GM12878 (cell line): ENCODE results near the gene HINT3. TPM values are rescaled to one million over a fixed set of nuclear protein-coding genes. Genes with fewer than 3 reads are reported as not detected.

ENCODE experiments used
- ASH2L ChIP-seq: fragments of 300-600, 200-600 bp; sonication (generic); IDR thresholded peaks from 2 replicates; pipeline ENCODE4 v1.6.1; 2017; ENCODE audit warnings: low read depth, mild to moderate bottlenecking, borderline replicate concordance
- BACH1 ChIP-seq: fragments of 450-650 bp; IDR thresholded peaks from 2 replicates; pipeline ENCODE4 v1.6.1; 2017; ENCODE audit warnings: mild to moderate bottlenecking, borderline replicate concordance
- CEBPB ChIP-seq, 2 experiments: fragments of 150-350 bp in 1 of 2; IDR thresholded peaks; 2 replicates each; pipeline ENCODE4 v1.6.1; 2012 to 2014; ENCODE audit warnings: low read depth in 2 of 2, low read length in 2 of 2, borderline replicate concordance in 1 of 2, inconsistent platforms in 1 of 2
- CHD4 ChIP-seq: fragments of 200-600 bp; sonication (generic); IDR thresholded peaks from 2 replicates; pipeline ENCODE4 v1.6.1; 2016; ENCODE audit warnings: mild to moderate bottlenecking
- CREM ChIP-seq: IDR thresholded peaks from 2 replicates; pipeline ENCODE4 v1.6.1; 2014; ENCODE audit warnings: antibody characterized with exemption, low read depth
- EED ChIP-seq: sonication (generic); IDR thresholded peaks from 2 replicates; pipeline ENCODE4 v1.6.1; 2016; ENCODE audit warnings: antibody characterized with exemption, low read depth
- EP300 ChIP-seq, 2 experiments: fragments of 150-350 bp in 1 of 2; IDR thresholded peaks; 2 replicates each; pipeline ENCODE4 v1.6.1; 2011 to 2012; ENCODE audit warnings: low read depth in 2 of 2, low read length in 2 of 2, borderline replicate concordance in 1 of 2, improper control_type of control experiment in 1 of 2, inconsistent platforms in 1 of 2; ENCODE audit not compliant: control insufficient read depth in 1 of 2
- EZH2 ChIP-seq: IDR thresholded peaks from 2 replicates; pipeline ENCODE4 v1.6.1; 2012; ENCODE audit warnings: low read depth, mild to moderate bottlenecking, control low read depth, inconsistent platforms, low read length, borderline replicate concordance; ENCODE audit not compliant: control insufficient read depth
- GABPA ChIP-seq: IDR thresholded peaks from 2 replicates; pipeline ENCODE4 v1.6.1; 2014; ENCODE audit warnings: antibody characterized with exemption, low read depth, mild to moderate bottlenecking, inconsistent platforms
- HDGF ChIP-seq: fragments of 450-650 bp; IDR thresholded peaks from 2 replicates; pipeline ENCODE4 v1.6.1; 2016; ENCODE audit warnings: antibody characterized with exemption
- IKZF2 ChIP-seq, 2 experiments: fragments of 450-650 bp; IDR thresholded peaks; 2 replicates each; pipeline ENCODE4 v1.6.1; 2017; ENCODE audit warnings: mild to moderate bottlenecking in 2 of 2, moderate library complexity in 2 of 2
- IRF4 ChIP-seq: IDR thresholded peaks from 2 replicates; pipeline ENCODE4 v1.6.1; 2011; ENCODE audit warnings: low read depth, low read length
- NFYA ChIP-seq: IDR thresholded peaks from 2 replicates; pipeline ENCODE4 v1.6.1; 2011; ENCODE audit warnings: low read depth, mild to moderate bottlenecking, low read length, improper control_type of control experiment, borderline replicate concordance
- NR2C1 ChIP-seq: fragments of 450-650 bp; IDR thresholded peaks from 2 replicates; pipeline ENCODE4 v1.6.1; 2017; ENCODE audit warnings: antibody characterized with exemption, mild to moderate bottlenecking, moderate library complexity
- NR2F1 ChIP-seq: fragments of 450-650 bp; conservative IDR thresholded peaks from 2 replicates; pipeline ENCODE4 v1.6.1; 2017; ENCODE audit warnings: mild to moderate bottlenecking
- SMAD1 ChIP-seq: fragments of 450-650 bp; IDR thresholded peaks from 2 replicates; pipeline ENCODE4 v1.6.1; 2018; ENCODE audit warnings: mild to moderate bottlenecking, low read depth; ENCODE audit not compliant: partially characterized antibody
- ZNF592 ChIP-seq: fragments of 450-650 bp; IDR thresholded peaks from 2 replicates; pipeline ENCODE4 v1.6.1; 2017; ENCODE audit warnings: mild to moderate bottlenecking, moderate library complexity
- ZSCAN29 ChIP-seq: fragments of 450-650 bp; IDR thresholded peaks from 2 replicates; pipeline ENCODE4 v1.6.1; 2017; ENCODE audit warnings: mild to moderate bottlenecking, moderate library complexity
- polyA plus RNA-seq, 11 experiments: library from polyadenylated mRNA; depleted of rRNA in 4 of 11; unstranded in 6 of 11; stranded (reverse) in 5 of 11; fragments of >200 nt; fragmentation: Nextera tagmentation in 4 of 11; fragmentation: Illumina TruSeq in 1 of 11; extraction: Ambion mirVana in 4 of 11; extraction: Trizol in 1 of 11; gene quantifications; 1 replicate in 1 of 11; 2 replicates in 10 of 11; pipeline versions ENCODE4 v1.2.1 to v1.2.3, GENCODE V29; 2011 to 2016; ENCODE audit warnings: inconsistent platforms in 2 of 11, missing spikeins in 2 of 11, low read depth in 1 of 11
- total RNA-seq, 4 experiments: library from RNA; depleted of rRNA in 3 of 4; stranded (reverse); fragments of >200 nt in 3 of 4; fragmentation: Illumina TruSeq in 1 of 4; extraction: Trizol in 1 of 4; gene quantifications; 2 replicates each; pipeline versions ENCODE4 v1.2.1 to v1.2.3, GENCODE V29; 2013 to 2021
- TF ChIP-seq, protein P1 (sequence below): IDR thresholded peaks from 2 replicates; pipeline ENCODE4 v1.6.1; 2011; ENCODE audit warnings: low read depth, mild to moderate bottlenecking, low read length, moderate library complexity, borderline replicate concordance; ENCODE audit errors: extremely low read depth
- TF ChIP-seq, protein P2 (sequence below): IDR thresholded peaks from 2 replicates; pipeline ENCODE4 v1.6.1; 2012; ENCODE audit warnings: improper control_type of control experiment, low read depth, low read length; ENCODE audit not compliant: insufficient replicate concordance

Gene HINT3
- total and polyA plus RNA-seq, 10 of the 15 experiments (the other 5 are each of a cell fraction or from before 2014, with no cell fraction given) = 0.72 to 9.1 (median 5.4) TPM

DNA sequence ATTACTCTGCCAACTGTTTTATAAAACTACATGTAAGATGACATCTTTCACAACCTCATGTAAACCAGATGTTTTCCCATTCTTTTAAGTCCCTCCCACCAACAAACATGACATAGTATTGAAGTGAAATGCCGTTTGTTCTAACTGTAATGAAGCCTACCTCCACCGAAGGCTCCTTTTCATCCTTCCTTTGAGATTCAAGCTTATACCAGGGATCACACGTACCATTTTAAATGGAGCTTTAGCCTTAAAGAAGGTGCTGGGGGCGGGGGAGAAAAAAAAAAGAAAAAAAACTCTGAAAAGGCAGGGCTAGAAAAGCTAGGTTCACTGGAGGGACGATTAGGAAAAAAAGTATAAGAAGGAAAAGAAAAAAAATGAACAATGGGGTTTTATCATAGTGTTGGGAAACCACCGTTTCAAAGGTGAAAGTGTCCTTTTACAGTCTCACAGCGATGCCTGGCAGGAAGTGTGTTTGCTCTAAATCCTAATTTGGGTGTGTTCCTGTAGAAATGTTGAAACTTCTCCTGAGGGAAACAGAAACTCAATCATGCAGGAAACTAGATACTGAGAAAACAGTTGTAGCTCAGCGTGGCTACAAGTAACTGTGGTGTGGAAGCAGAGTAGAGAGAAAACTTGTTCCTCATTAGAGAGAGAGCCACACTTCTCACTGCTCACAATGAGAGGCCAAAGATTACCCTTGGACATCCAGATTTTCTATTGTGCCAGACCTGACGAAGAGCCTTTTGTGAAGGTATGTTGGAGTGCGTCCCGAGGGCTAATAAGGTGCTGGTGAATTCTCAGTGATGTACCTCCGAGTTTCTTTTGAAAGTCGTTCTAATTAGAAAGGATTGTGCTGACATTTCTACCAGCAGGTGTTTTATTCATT lies 37.6 kb upstream of the HINT3 start (continued):
- TF ChIP-seq, protein P1, sequence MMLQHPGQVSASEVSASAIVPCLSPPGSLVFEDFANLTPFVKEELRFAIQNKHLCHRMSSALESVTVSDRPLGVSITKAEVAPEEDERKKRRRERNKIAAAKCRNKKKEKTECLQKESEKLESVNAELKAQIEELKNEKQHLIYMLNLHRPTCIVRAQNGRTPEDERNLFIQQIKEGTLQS = no peak
- peak; percentile 36; the same call in 1 of the 2 replicates for TF ChIP-seq IRF4
- TF ChIP-seq CREM = no peak
- TF ChIP-seq SMAD1 = no peak
- TF ChIP-seq, protein P2, sequence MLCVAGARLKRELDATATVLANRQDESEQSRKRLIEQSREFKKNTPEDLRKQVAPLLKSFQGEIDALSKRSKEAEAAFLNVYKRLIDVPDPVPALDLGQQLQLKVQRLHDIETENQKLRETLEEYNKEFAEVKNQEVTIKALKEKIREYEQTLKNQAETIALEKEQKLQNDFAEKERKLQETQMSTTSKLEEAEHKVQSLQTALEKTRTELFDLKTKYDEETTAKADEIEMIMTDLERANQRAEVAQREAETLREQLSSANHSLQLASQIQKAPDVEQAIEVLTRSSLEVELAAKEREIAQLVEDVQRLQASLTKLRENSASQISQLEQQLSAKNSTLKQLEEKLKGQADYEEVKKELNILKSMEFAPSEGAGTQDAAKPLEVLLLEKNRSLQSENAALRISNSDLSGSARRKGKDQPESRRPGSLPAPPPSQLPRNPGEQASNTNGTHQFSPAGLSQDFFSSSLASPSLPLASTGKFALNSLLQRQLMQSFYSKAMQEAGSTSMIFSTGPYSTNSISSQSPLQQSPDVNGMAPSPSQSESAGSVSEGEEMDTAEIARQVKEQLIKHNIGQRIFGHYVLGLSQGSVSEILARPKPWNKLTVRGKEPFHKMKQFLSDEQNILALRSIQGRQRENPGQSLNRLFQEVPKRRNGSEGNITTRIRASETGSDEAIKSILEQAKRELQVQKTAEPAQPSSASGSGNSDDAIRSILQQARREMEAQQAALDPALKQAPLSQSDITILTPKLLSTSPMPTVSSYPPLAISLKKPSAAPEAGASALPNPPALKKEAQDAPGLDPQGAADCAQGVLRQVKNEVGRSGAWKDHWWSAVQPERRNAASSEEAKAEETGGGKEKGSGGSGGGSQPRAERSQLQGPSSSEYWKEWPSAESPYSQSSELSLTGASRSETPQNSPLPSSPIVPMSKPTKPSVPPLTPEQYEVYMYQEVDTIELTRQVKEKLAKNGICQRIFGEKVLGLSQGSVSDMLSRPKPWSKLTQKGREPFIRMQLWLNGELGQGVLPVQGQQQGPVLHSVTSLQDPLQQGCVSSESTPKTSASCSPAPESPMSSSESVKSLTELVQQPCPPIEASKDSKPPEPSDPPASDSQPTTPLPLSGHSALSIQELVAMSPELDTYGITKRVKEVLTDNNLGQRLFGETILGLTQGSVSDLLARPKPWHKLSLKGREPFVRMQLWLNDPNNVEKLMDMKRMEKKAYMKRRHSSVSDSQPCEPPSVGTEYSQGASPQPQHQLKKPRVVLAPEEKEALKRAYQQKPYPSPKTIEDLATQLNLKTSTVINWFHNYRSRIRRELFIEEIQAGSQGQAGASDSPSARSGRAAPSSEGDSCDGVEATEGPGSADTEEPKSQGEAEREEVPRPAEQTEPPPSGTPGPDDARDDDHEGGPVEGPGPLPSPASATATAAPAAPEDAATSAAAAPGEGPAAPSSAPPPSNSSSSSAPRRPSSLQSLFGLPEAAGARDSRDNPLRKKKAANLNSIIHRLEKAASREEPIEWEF = peak; percentile 24
- no peak for TF ChIP-seq NR2F1
- no peak for TF ChIP-seq NR2C1
- TF ChIP-seq IKZF2 (IDR thresholded peaks at IDR 0.05) = peak; percentile 91
- no peak for TF ChIP-seq CEBPB (IDR thresholded peaks at IDR 0.05; ENCODE audit: borderline replicate concordance in 1 of 2, low read depth in 2 of 2, low read length in 2 of 2)
- no peak for TF ChIP-seq GABPA
- TF ChIP-seq EZH2 = peak; percentile 44; the same call in 1 of the 2 replicates
- peak; percentile 78 for TF ChIP-seq EED
- TF ChIP-seq ZNF592 = no peak
- no peak for TF ChIP-seq ZSCAN29
- TF ChIP-seq EP300 (IDR thresholded peaks at IDR 0.05; ENCODE audit: borderline replicate concordance in 1 of 2, control insufficient read depth in 1 of 2, low read depth in 2 of 2, low read length in 2 of 2) = 0 out of 4 replicates have a peak, but pooled peaks have one; percentile 11 to 25
- TF ChIP-seq NFYA = no peak
- TF ChIP-seq ASH2L = no peak
- no peak for TF ChIP-seq BACH1
- no peak for TF ChIP-seq CHD4
- no peak for TF ChIP-seq HDGF
